ENCODE measurements around the gene XYLT2.

XYLT2 gene

GRCh38 chr17:50348522-50349242, 2.8 kb downstream of the XYLT2 start:
- in situ Hi-C loops (cut with HindIII; ENCODE audit: low sequenced_read_pairs): loop anchor here (5.0 kb wide), 1 partner anchor 49 kb away; the partner anchor contains the start of gene LRRC59

- in situ Hi-C loops (cut with HindIII; ENCODE audit: low sequenced_read_pairs): loop anchor here (5.0 kb wide), 1 partner anchor 48 kb away; the partner anchor contains the start of gene LRRC59
Observed at GRCh38 chr17:50349243-50349600, 3.3 kb downstream of the XYLT2 start.

GRCh38 chr17:50350733-50351132, 4.8 kb downstream of the XYLT2 start:
- in situ Hi-C loops (cut with HindIII; ENCODE audit: low sequenced_read_pairs): no loop called here

DNA sequence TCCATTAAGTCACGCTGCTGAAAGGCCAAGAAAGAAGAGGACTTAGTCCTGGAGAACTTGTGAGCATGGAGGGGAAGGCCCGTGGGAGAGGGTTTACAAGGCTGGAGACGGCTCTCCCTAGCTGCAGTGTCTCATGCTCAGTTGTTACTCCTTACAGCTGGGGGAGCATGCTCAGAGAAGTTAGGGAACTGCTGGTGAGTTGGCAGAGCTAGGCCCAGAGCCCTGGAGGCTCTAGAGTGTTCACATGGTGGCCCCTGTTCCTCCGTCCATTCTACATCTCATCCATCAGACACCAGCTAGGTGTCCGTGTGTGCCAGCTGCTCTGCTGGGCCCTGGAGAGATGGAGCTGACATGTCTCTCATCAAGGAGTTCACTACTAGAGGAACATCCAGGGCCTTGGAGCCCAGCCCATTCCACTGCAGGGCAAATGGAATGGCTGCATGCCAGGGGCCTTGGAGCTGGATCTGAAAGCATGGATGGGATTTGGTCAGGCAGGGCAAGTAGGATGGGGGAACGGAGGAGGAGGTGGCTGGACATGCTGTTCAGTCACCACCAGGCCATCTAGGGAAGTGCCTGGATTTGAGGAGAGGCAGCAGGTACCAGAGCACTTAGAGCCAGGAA, 6.3 kb downstream of the XYLT2 start:
- in situ Hi-C loops (cut with HindIII; ENCODE audit: low sequenced_read_pairs): no loop called here

GRCh38 chr17:50352693-50353599, 7.0 kb downstream of the XYLT2 start:
- in situ Hi-C loops (cut with HindIII; ENCODE audit: low sequenced_read_pairs): no loop called here

- in situ Hi-C loops (cut with HindIII; ENCODE audit: low sequenced_read_pairs): no loop called here
Observed at GRCh38 chr17:50353600-50354195, 7.8 kb downstream of the XYLT2 start.

- in situ Hi-C loops (cut with HindIII; ENCODE audit: low sequenced_read_pairs): no loop called here
Observed at GRCh38 chr17:50354198-50354597, 8.3 kb downstream of the XYLT2 start.

- in situ Hi-C loops (cut with HindIII; ENCODE audit: low sequenced_read_pairs): no loop called here
Observed at GRCh38 chr17:50354776-50355175, 8.8 kb downstream of the XYLT2 start.

GRCh38 chr17:50355336-50355700, 9.4 kb downstream of the XYLT2 start:
- in situ Hi-C loops (cut with HindIII; ENCODE audit: low sequenced_read_pairs): no loop called here

DNA sequence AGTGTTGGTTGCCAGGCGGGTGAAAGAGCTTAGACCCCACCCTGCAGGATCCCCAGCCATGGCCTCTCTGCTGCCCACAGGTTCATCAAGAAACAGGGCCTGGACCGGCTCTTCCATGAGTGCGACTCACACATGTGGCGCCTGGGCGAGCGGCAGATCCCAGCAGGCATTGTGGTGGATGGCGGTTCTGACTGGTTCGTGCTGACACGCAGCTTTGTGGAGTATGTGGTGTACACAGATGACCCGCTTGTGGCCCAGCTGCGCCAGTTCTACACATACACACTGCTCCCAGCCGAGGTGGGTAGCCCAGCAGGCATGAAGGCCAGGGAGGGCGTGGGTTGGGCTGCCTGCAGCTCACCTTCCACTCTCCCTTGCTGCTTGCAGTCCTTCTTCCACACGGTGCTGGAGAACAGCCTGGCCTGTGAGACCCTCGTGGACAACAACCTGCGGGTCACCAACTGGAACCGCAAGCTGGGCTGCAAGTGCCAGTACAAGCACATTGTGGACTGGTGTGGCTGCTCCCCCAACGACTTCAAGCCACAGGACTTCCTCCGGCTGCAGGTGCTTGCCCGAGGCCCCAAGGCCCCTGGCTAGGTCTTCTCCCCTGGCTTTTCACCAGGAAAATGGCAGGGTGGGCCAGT, 9.9 kb downstream of the XYLT2 start:
- in situ Hi-C loops (cut with HindIII; ENCODE audit: low sequenced_read_pairs): no loop called here

- in situ Hi-C loops (cut with HindIII; ENCODE audit: low sequenced_read_pairs): no loop called here
Observed at GRCh38 chr17:50356418-50356817, 10.5 kb downstream of the XYLT2 start.

DNA sequence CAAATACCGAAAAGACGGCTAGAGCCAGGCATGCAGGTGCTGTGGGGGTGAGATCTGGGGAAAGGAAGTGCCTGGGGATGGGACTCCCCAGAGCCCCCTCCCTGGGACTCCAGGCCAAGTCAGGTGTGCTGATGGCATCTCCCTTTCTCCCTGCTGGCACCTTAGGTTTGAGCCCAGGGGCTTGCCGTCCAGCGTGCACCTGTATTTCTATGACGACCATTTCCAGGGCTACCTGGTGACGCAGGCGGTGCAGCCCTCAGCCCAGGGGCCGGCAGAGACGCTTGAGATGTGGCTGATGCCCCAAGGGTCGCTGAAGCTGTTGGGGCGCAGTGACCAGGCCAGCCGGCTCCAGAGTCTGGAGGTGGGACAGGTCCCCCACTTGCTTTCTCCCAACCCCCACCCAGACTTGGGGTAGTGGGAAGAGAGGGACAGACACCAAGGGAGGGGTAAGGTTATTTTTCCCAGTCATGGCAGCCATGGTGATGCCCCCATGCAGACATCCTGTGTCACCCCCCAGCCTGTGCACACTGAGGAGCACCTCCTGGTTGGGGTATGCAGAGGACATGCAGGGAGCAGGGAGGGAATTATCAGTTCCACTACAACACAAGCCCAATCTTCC, 11.1 kb downstream of the XYLT2 start:
- in situ Hi-C loops (cut with HindIII; ENCODE audit: low sequenced_read_pairs): no loop called here

DNA sequence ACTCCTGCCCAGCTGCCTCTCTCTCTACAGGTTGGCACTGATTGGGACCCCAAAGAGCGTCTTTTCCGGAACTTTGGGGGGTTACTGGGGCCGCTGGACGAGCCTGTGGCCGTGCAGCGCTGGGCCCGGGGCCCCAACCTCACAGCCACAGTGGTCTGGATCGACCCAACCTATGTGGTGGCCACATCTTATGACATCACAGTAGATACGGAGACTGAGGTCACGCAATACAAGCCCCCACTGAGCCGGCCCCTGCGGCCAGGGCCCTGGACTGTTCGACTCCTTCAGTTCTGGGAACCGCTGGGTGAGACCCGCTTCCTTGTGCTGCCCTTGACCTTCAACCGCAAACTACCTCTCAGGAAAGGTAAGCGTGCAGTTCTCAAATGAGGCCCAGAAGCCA, 12.3 kb downstream of the XYLT2 start:
- in situ Hi-C loops (cut with HindIII; ENCODE audit: low sequenced_read_pairs): no loop called here

DNA sequence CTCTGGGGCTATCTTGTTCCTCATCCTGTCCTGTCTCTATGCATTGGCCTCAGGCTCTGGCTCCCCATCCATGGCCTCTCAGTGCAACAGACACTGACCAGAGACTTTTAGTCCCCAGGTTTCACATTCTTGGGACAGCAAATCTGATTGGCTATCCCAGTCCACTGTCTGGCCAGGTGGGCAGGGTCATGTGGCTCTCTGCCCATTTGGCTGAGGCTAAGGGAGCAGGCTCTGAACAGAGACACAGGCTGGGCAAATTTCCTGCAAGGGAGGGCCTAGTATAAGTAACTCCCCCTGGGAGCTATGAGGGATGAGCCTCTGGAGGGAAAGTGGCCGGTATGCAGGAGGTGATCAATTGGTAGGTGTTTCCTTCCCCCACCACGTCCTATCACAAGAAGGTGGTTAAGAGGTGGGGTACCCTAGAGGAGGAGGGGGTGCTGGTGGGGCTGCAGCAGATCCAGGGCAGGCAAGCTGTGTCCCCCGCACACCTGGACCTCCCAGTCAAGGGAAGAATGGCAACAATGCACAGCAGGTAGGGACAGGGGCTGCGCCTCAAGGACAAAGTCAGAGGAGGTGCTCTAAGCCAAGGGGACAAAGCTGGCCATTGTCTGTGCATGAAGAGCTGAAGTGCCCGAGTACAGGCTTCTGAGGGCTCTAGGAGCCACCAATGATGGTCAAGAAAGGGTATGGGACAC, 13.2 kb downstream of the XYLT2 start:
- in situ Hi-C loops (cut with HindIII; ENCODE audit: low sequenced_read_pairs): no loop called here

DNA sequence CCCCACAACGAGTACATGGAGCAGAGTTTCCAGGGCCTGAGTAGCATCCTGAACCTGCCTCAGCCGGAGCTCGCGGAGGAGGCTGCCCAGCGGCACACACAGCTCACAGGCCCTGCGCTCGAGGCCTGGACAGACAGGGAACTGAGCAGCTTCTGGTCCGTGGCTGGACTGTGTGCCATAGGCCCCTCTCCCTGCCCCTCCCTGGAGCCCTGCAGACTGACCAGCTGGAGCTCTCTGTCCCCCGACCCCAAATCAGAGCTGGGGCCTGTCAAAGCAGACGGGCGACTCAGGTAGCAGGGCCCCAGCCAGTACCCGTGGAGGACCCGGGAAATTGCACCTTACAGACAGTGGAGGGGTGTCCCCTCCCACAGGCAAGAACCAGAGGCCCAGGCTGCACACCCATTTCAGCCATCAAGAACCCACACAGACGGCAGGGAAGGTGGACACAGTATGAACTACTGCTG, 14.1 kb downstream of the XYLT2 start:
- in situ Hi-C loops (cut with HindIII; ENCODE audit: low sequenced_read_pairs): no loop called here

GRCh38 chr17:50360486-50361115, 14.7 kb downstream of the XYLT2 start:
- in situ Hi-C loops (cut with HindIII; ENCODE audit: low sequenced_read_pairs): no loop called here

DNA sequence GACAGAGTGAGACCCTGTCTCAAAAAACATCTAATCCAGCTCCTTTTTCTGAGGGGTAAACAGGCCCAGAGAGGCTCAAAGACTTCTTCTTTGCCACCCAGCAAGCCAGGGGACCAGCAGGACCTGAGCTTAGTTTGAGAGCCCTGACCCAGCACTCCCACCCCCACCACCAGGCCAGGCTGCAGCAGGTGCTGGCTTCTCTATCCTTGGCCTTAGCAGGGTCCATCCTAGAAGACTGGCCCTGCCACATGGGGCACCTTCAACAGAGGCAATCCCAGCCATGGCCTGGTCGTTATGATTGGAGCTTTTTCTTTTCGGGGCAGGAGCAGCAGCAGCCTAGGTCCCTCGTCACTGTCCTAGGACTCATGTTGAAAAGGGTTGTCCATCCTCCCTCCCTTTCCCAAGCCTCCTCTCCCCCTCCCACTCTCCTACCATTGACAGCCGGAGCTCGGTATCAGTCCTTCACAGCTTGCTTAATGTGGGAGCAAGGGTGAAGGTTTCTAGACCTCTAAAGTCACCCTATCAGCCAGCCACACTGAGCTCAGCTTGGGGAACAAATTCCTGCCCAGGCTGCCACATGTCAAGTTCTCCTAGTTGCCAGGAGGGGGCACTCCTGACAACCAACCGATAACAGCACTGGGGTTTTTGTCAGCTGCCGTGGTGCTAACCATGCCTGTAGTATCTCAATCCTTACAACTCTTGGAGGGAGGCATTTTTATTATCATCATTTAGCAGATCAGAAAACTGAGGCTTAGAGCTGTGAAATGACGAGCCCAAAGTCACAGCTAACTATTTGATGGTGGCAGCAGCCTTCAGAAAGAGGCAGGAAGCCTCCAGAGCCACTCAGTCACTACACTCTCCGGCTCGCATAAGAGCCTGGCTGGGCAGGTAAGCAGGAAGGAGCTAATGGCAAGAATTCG, 15.9 kb downstream of the XYLT2 start:
- in situ Hi-C loops (cut with HindIII; ENCODE audit: low sequenced_read_pairs): no loop called here

GRCh38 chr17:50362661-50363060, 16.7 kb downstream of the XYLT2 start:
- in situ Hi-C loops (cut with HindIII; ENCODE audit: low sequenced_read_pairs): no loop called here
